Dermis microvascular lymphatic vessel endothelial cell (primary cell): ENCODE measurements around the gene TLE4. TPM values are rescaled to one million over a fixed set of nuclear protein-coding genes. Genes with fewer than 3 reads are reported as not detected.
"Not testable (repeated sequence)": the region's sequence is repeated elsewhere in the genome, so short reads cannot be mapped to it uniquely, and the experiment has no call there.

Source experiments
- DNase-seq, 2 donors: peaks; one replicate each; pipeline versions ENCODE4 v3.0.0 to v3.0.0-alpha.2; 2010; ENCODE audit warnings: low read depth in 2 of 2
- total RNA-seq: library from RNA; depleted of rRNA; stranded (reverse); fragments of >200 nt; gene quantifications from 2 replicates; pipeline ENCODE4 v1.2.1, GENCODE V29; 2014

The TLE4 gene
- total RNA-seq, result 14.0 and 16.8 TPM in 2 replicates

DNA sequence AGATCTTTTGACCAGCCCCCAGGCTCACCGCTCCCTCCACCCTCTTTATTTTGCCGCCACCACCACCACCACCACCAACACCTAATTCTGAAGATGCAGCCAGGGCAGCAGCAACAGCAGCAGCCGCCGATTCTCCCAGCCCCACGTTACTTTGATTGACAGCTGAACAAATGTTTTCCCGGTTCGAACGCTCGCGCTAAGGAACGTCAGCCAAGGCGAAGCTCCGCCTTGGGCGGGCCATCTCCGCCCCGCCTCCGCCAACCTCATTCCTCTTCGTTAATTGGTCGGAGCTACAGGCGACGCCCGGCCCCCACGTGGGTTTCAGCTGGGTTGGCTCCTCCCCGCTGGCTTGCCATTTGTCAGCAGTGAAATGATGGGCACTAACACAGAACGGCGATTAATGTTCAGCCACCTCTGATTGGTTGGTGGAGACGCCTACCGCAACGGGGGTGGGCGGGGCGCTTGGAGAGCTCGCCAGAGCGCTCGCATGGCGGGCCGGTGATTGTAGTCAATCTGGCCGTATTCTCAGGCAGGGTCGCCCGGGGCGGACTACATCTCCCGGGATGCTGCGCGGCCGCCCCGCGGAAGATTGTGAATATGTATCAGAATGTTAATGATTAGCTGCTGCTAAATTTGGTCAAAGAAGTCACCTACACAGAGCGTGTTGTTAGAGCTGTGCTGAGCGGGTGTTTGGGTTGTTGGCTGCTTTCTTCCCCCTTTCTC, at the start of gene TLE4:
TSS of gene TLE4 (plus strand) at position 657 of the 723 bp plus-strand sequence. CDS start 826 bp downstream, outside the sequence.
- peak; percentile 100 for DNase-seq

DNA sequence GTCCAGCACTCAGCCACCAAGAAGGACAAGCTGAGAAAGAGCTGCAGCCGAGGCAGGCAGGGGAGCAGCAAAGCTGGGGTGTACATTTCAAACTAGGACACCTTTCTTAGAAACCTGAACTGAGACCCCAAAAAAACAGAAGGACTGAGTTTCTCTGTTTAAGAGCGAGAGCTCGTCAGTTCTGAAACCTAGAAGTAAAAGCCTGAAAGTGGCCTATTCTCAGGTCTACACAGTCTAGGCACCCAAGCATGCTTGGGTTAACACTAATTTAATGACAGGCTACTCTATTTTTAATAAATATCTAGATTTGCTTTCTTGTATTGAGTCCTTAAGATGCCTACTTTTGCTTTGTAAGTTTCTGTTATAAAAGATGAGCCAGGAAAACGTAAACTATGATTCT, 49.0 kb upstream of the TLE4 start:
- DNase-seq, result no peak

DNA sequence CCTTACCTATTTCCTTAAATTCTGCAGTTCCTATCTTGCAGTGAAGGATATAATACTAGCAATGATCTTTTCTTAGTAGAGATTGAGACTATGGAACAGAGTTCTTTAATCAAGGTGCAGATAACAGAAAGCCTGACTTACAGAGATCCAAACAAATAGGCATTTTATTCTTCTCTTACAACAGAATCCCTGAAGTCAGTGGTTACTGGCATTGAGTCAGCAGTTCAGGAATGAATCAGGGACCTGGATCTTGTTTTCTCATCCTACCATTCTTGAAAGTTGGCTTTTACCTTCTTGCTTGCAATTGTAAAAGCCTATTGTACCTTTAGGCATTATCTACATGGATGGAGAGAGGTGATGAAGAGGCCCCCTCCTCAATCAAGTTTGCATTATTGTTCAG, 47.5 kb upstream of the TLE4 start:
- DNase-seq, result no peak

DNA sequence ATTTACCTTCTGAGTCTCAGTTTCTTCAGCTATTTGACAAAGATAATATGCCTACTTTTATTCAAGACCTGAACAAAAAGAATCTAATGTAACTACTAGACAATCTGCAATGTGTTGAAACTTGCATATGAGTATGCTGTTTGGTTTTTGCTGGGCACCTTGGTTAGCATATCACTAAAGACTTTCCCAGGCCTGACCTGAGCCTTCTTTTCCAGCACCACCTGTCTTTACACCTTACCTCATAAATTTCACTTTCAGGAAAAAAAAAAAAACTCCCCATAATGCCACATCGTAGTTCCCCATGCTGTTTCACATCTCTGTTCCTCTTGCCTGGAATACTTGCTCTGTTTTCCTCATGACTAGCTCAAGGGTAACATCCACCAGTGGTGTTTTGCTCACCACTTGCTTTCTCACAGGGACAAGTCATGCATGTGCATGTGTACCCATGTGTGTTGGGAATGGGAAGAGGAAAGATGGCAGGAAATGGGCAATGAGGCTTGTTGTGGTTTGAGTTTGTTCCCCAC, 45.6 kb upstream of the TLE4 start:
- no peak for DNase-seq

DNA sequence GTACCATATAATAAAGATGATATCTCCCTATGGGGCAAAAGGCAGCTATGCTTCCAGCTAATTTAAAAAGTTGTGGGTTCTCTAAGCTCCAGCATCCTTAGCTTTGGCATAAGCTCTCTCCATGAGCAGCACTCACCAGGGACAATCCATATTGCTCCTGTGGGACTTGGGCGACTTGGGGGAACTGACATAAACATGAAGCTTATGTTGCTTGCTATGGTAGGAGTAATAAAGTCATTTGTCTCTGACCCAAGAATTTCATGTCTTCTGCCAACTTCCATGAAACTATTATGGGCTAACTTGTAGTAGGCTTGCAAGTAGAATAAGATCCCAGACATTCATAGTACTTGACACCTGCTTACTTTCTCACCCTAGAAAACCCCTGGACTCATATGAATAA, 36.2 kb upstream of the TLE4 start:
- no peak for DNase-seq

DNA sequence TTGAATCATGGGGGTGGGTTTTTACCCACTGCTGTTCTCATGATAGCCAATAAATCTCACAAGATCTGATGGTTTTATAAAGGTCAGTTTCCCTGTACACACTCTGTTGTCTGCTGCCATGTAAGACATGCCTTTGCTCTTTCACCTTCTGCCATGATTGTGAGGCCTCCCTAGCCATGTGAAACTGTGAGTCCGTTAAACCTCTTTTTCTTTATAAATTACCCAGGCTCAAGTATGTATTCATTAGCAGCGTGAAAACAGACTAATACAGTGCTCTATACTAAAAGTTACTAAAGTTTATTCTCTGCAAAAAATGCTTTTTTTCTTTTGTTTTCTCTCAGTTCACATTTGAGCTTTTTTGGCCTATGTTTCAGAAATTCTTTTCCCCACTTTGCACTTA, 33.9 kb upstream of the TLE4 start:
- DNase-seq, result no peak

DNA sequence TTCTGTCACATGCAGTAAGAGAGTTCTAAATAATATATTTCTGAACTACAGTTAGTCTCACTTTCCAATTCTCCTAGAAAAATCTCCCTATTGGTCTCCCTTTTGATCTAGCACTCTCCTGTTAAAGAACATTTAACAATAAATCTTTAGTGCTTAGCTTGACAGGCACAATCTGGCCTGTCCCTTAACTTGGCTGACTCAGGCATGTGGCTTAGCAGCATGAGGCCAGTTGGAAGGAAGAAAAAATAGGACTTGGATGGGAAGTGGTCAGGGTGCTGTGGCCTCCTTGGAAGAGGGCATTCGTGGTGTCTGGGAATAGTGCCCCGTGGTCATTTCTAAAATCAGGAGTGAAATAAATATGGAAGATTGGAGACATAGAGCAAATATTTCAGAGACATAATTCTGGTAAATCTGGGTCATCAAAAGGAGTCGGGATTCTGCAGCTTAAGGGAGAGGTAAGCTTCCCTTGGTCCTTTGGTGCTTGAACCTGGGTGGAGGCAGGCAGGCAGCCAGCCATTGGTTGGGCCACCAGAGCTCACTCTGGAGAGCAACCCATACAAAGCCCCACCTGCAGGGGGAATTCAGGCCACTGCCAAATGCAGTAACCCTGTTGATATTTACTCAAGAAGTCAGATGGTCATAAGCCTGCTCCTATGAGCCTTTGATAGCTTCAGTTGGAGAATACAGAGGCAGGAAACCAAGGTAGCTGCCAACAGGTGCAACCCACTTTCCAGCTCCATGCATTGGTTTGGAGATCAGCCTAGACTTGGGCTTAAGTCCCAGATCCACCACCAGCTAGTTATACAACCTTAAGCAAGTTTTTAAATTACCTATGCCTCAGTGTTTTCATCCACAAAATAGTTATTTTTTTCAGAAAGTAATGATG, 28.8 kb upstream of the TLE4 start:
- no peak for DNase-seq

DNA sequence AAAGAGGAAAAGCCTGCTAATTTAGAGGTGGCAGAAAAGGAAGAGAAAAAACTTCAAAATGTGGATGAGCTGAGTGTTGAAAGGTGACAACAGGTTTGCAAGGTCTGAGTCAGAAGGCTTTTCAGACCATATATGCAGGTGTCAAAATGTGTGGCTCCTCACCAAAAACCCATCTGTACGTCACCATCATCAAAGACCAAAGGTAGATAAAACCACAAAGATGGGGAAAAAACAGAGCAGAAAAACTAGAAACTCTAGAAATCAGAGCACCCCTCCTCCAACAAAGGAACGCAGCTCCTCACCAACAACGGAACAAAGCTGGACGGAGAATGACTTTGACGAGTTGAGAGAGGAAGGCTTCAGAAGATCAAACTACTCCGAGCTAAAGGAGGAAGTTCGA, 27.4 kb upstream of the TLE4 start:
- DNase-seq, result not testable (repeated sequence)

DNA sequence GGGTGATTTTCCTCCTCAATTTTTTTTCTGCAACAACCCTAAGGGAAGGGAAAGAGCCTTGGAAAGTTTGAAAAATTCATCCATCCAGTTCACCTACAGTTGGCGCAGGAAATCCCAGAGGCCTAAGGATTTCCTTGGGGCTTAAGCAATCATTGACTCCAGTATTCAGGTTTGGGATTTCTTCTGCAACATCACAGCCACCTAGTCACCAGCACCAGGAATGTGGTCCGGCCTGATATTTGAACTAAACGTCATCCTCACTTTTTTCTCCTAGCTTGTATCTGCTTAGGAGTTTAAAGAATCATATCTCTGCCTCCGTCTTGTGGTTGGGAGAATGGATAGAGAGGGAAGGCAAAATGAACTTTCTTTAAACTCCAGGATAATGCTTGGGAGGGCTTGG, 20.2 kb upstream of the TLE4 start:
- no peak for DNase-seq

DNA sequence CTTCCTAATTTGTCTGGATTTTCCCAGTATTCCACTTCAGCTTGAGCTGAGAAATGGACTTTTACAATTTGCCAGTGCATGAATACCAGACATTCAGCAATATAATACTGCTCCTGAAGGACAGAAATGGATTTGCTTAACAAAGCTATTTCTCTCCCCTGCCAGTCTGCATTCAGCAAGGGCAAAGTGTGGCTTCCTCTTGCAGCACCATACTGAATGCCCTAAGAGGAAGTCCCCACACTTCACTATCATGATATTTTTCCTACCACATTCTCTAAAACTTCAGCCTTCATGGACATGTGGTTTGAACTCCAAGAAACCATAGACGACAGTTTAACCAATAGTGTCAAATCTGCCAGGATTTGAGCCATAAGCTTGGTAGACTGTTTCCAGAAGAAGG, 19.8 kb upstream of the TLE4 start:
- no peak for DNase-seq

DNA sequence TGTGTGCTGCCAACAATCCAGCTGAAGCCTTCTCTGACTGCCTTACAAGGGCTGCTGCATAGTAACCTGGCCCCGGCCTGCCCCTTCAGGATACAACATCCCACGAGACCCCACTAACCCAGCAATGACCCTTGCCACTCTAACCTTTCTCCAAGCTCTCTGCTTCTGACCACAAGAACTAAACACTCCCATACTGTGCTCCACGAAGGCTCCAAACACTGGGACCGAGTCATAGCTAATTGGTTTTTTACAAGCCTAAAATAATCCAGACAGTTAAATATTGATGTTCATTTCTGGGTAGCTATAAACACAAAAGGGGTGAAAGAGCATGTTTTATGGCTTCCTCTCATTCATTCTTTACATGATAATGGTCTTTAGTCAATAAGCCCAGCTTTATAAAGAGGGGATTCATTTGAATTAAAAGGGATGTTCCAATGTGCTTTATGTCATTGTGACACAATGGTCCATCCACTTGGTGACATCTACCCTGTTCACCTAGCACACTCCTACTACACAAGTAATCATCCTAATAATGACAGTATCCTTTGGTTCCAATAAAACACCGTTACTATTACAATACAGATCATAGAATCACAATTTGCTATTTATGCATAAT, 16.2 kb upstream of the TLE4 start:
- DNase-seq, result no peak

DNA sequence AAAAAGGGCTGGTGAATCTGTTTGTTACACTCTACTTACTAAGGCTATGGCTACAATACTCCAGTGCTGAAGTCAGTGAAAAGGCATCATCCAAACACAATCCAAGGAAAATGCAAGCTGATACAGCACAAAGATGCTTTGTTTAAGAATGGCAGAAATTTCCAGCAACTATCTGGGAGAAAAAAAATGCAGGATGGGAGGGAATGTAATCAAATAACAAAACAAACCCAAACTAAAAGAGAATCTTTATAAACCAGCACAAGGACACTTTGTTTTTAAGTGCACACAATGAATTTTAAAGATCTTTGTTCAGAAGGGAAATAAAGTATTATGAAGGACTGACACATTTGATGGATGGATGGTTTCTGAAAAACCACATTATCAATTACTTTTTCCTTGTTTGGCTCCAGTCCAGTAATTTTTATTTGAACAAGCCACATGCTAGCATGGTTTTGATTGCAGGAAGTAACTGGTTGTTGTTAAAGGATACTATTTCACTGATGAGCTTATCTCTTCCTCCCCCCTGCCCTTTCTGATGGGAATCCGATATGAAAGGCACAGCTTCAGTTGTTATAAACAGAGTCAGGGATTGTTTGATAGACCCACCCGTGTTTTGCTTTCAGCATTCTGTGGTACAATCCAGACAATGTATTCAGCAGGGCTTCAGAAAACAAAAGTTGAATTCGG, 12.1 kb upstream of the TLE4 start:
- DNase-seq, result peak in 1 of 2 donors; percentile 53

DNA sequence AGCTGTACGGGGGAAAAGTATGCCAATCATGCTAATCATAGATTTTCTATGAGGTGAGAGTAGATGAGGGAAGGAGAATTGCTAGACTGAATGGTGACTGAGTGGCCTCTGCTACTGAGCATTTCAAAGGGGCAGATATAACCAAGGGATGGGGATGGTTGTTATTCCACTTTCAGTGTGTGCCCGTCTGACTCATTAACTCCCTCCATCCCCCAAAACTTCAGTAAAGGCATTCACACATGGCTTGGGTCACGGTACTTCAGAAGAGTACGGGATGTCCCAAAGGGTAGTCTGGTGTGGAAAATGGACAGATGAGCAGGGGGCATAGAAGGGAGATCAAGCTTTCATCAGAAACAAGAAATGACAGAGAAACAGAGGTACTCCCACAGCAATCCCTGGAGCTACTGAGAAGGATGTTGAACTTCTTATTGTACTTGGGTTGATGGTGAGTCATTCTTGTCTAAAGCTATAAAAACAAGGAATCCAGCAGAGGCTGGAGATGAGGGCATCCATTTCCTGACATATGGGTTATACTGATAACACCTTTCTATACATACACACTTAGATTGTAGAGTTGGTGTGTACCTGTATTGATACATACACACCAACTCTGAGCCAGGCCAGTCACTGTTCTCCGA, 8.9 kb upstream of the TLE4 start:
- DNase-seq, result peak in 1 of 2 donors; percentile 31

DNA sequence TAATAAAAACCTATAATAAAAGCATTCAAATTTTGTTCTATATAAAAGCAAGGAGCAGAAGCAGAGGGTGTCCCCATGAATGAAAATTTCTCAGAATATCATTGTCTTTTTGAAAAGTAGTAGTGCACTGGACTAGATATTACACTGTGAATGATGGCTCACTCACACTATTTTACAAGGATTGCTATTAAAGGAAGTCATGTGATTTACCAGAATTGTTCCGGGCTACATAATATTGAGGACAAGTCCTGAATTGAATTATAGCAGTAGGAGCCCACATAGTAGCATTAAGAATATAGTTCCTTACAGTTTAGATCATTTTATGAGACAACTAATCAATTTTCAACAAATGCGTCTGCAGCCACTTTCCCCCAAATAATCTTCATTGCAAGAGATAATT, 7.7 kb upstream of the TLE4 start:
- no peak for DNase-seq

DNA sequence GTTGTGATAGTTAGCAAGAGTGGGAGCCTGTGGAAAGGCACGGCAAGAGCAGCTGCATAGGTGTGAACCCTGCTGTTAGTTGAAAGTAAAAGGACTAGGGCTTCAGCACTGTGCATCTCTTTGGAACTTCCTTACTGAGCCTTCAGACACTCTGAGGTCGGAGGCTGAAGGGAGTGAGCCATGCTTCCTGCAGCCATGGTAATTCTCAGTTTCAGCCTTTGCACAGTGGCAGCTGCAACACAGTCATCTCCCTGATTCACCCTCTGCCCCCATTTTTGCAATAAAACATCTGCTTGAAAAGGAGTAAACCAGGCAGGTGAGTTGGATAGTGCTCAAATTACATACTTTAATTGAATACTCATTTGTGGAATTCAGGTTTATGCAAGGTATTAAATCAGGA, 6.5 kb upstream of the TLE4 start:
- no peak for DNase-seq

DNA sequence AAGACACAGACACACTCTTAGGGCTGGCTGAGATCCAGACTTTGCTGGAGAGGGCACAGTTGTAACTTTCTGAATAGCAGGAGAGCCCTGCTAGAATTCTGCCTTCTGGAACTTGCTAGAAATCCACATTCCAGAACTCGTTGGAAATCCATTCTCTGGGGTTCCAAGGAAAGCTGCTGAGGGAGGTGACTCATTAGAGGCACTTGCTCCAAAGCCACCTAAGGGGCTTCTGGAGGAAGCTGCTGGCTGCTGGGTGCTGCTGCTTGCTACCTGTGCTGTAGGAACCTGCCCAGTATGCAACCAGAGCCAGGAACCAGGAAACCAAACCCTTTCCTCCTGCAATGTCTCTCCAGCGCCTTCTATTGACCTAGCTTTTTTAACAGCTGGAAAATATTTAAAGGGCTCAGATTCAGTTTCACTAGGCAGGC, 4.1 kb upstream of the TLE4 start:
- DNase-seq, result no peak

DNA sequence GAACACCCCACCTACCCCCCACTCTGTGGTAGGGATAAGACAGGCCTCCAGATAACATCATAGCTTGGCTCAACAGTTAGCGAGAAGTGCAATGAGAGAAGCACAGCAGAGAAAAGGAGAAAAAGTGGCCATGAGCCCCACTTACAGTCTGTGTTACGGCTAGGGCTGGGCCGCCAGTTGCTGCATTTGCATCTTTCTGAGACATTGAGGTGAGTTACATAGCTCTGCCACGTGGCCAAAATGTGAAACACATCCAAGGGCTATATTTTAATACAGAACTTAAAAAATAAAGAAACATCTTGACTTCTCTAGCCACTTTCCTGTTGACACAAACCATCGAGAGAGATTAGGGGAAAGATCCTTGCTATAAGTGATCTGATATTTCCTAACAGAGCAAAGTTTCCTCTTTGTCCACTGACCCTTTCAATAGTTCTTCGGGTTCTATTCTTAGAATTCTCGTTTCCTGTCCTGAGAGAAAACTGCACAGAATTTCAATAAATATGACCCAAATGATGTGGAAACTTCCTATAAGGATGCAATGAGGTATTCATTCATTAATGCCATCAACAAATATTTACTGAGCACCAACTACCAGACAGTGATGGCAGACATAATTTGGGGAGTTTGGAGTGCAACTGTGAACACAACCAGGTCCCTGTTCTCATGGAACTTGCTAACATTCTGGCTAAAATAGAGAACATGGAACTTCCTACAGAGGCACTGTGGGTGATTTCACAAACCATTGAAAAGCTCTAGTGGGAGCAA, 3.2 kb upstream of the TLE4 start:
- DNase-seq, result no peak

DNA sequence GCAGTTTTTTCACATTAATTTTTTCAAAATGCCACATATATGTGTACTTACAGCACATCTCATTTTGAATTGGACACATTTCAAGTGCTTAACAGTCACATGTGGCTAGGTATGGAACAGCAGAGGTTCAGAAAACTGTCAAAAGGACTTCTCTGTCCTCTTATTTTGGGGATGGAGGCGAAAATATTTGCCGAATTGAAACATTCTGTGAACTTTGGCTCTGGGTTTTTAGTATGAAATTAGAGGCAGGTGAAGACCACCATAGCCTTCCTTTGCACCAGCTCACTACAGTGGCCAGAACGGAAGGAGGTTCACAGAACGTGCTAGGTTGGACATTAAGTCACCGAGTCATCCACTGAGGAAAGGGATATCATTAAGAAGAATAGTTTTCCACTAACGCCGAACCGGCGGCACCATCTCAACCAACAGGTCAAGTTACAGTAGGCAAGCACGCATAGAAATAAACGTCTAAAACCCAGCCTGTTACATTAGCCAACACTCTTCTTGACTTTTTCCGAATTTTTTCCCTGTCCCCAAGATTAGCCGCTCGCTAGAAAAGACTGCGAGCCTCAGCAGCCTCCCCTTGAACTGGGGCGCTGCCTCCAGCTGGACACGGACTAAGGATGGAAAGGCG, 1.8 kb upstream of the TLE4 start:
- DNase-seq, result no peak

DNA sequence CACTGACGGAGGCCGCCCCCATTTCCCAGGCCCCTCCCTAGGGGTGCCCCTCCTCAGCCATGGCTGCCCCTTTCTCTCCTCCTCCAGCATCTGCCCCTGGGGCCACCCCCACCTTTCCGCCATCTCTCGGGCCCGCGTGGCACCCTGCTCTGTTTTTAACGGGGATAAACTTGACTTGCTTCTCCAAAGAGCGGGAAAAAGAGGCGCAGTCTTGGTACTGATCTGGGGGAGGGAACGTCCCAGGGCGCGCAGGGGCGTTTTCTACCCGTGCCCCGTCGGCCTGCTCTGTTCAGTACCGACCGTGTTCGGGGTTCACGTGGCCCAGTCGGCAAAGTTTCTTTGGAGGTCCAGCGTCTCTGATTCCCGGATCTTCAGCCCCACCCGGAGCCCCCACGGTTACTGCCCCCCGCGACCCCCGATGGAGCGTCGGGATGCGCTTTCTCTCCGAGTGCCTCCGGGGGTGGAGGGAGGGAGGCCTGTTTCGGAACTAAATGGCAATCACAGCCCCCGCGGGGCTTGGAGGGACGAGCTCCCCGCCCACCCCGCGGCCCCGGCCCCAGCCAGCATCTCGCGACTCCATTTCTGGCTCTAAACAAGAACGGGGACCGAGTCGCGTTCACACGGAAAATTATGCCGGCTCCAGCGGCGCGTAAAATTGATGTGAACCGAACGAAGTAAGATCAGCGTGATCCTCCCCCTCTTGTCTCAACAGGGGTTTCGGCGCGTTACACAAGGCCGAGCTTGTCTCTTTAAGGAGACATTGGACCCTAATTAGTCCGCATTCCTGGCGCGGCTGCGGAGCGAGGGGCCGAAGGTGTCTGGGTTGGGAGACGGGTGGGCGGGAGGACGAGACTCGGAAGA, 1.1 kb upstream of the TLE4 start:
- DNase-seq, result peak in 1 of 2 donors; percentile 25
